ENCODE results near the gene ATRNL1. TPM values are rescaled to one million over a fixed set of nuclear protein-coding genes. Genes with fewer than 3 reads are reported as not detected.

Gene ATRNL1
- total RNA-seq, 4 donors from 2014 or later, result 0.34 to 0.98 (median 0.44) TPM; not detected in 1

DNA sequence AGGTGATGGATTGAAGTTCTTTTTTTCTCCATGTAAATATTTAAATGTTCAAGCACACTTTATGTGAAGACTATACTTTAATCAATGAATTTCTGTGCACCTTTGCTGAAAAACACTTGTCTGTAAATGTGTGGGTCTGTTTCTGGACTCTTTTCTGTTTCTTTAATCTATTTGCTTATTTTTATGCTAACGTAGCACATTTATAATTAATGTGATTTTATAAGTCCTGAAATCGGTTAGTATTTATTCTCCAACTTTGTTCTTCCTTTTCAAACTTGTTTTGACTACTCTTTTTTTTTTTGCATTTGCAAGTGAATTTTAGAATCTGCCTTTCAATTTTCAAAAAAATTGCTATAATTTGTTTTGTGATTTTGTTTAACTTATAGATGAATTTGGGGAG is 334.4 kb downstream of the ATRNL1 start:
- TF ChIP-seq, protein P1, sequence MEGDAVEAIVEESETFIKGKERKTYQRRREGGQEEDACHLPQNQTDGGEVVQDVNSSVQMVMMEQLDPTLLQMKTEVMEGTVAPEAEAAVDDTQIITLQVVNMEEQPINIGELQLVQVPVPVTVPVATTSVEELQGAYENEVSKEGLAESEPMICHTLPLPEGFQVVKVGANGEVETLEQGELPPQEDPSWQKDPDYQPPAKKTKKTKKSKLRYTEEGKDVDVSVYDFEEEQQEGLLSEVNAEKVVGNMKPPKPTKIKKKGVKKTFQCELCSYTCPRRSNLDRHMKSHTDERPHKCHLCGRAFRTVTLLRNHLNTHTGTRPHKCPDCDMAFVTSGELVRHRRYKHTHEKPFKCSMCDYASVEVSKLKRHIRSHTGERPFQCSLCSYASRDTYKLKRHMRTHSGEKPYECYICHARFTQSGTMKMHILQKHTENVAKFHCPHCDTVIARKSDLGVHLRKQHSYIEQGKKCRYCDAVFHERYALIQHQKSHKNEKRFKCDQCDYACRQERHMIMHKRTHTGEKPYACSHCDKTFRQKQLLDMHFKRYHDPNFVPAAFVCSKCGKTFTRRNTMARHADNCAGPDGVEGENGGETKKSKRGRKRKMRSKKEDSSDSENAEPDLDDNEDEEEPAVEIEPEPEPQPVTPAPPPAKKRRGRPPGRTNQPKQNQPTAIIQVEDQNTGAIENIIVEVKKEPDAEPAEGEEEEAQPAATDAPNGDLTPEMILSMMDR (IDR thresholded peaks at IDR 0.05; ENCODE audit: low read depth), result no peak

DNA sequence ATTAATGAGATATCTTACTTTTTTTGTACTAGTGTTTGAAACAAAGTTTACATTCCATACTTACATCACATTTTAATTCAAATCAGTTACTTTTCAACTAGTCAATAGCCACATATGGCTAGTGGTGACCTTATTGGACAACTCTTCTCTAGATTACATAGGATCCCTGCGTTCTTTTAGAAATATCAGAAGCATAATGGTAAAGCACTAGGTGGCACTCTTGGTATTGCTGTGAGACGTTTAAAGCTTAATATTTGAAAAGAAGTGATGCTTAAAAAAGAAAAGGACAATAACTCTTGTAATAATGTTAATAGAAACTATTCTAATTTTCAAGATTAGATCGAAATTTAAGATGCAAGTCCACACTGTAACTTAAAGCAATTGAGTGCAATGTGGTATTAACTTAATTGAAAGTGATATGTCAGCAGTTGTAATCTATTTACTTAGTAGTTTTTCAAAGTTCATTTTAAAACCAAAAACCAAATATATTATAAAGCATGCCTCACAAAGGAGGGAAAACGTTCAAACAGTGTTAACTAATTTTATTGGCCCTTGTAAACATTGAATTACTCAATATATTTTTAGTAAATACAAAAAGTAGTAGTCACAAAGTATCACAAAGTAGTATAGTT is 339.1 kb downstream of the ATRNL1 start:
- TF ChIP-seq, protein P1 (IDR thresholded peaks at IDR 0.05; ENCODE audit: low read depth), result no peak

DNA sequence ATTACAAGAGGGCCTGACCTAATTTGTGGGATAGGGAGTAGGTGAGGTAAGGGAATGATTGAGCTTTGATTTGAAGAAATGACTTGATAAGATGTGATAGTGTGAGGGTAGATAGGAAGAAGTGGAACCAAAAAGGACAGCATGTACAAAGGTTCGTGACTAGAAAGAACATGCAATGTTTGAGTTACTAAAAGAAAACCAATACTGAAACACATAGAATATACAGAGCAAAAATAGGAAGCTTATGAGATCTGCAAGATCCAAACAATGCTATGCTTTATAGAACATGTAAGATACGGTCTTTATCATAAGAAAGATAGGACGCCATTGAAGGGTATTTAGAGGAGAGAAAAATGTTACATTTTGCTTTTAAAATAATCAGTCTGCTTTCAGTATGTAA is 343.8 kb downstream of the ATRNL1 start:
- TF ChIP-seq, protein P1 (IDR thresholded peaks at IDR 0.05; ENCODE audit: low read depth), result no peak

DNA sequence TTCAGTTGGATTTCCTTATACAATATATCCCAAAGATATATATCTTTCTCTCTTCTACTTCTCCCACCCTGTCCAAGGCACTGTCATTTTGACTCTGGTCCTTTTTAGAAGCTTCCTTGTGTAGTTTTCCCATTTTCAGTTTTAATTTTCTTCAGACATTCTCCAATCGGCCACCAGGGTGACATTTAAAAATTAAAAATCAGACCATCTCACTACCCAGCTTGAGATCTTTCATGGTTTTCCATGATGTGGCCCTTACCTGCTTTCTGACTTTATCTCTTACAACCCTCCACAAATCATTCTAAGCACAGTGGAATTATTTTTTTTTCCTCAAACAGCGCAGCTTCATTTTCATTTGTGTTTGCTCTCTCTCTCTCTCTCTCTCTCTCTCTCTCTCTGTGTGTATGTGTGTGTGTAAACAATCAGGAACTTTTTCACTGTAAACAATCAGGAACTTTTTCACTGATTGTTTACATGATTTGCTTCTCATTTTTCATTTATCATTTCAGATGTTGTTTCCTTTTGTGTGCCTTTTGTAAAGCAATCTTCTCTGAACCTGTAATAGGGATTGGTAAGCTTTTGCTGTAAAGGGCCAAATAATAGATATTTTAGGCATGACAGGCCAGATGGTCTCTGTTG is 348.9 kb downstream of the ATRNL1 start:
- TF ChIP-seq, protein P1 (IDR thresholded peaks at IDR 0.05; ENCODE audit: low read depth), result no peak

DNA sequence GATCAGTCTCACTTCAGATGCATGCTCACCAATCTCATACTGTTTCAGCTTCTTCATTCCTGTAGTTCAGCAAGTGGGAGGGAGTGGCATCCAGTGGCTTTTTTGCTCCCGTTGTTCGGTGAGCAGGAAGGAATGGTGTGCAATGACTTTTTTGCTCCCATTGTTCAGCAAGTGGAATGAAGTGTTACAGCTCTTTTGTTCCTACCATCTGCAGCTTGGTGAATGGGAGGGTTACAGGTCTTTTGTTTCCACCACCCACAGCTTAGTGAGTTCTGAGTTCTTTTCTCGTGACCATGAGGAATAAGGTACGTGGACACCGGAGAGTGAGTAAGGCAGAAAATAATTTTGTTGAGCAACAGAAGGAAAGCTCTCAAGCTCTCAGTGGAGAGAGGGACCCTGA is 363.6 kb downstream of the ATRNL1 start:
- TF ChIP-seq, protein P1 (IDR thresholded peaks at IDR 0.05; ENCODE audit: low read depth), result no peak

DNA sequence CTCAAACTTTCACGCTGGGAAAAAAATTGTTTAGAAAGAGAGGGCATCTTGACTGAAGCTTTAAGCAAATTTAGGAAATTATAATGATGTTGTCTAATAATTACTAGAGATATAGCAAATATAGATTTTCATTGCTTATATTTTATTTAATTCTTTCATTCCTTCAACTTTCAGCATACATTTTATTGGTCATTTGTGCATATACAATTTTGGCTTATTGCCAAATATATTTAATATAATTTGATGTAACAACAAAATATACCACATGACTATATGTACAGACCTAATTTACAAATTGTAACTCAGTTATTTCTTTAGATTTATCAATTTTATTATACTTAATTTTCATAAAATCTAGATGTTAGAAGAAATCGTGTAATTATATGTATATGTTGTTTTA is 390.1 kb downstream of the ATRNL1 start:
- TF ChIP-seq, protein P1 (IDR thresholded peaks at IDR 0.05; ENCODE audit: low read depth), result no peak

DNA sequence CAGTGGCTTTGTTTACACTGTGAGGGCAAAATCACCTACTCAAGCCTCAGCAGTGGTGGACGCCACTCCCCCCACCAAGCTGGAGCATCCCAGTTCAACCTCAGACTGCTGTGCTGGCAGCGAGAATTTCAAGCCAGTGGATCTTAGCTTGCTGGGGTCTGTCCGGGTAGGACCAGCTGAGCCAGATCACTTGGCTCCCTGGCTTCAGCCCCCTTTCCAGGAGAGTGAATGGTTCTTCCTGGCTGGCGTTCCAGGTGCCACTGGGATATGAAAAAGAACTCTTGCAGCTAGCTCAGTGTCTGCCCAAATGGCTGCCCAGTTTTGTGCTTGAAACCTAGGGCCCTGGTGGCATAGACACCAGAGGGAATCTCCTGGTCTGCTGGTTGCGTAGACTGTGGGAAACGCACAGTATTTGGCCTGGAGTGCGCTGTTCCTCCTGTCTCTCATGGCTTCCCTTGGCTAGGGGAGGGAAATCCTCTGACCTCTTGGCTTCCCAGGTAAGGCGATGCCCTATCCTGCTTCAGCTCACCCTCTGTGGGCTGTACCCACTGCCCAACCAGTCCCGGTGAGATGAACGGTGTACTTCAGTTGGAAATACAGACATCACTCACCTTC is 398.5 kb downstream of the ATRNL1 start:
- TF ChIP-seq, protein P1 (IDR thresholded peaks at IDR 0.05; ENCODE audit: low read depth), result no peak

Measured in subcutaneous adipose tissue (tissue), 4 donors.